Mesenteric fat pad (tissue), 1 donor: ENCODE results near the gene ZNF527. TPM values are rescaled to one million over a fixed set of nuclear protein-coding genes. Genes with fewer than 3 reads are reported as not detected.
"Not testable (repeated sequence)": the region's sequence is repeated elsewhere in the genome, so short reads cannot be mapped to it uniquely, and the experiment has no call there.

Experiments
- DNase-seq: peaks from one replicate; pipeline ENCODE4 v3.0.0-alpha.2; 2020; ENCODE audit warnings: low spot score
- long read RNA-seq: library from polyadenylated mRNA; unstranded; transcript quantifications from one replicate; pipeline ENCODE4 v2.0.0, GENCODE V29; 2020
- total RNA-seq: library from RNA; stranded (reverse); fragmentation: NEBNext Ultra II Directional; extraction: Animal tissue kit (Norgen Biotek cat#: 25700); gene quantifications from one replicate; pipeline ENCODE4 v1.2.1, GENCODE V29; 2021
- donor health status: DM: yes; HTN: yes; CAD: no.

Gene ZNF527
- total RNA-seq = 3.0 TPM
- long read RNA-seq, partial matches to known transcripts = 0 of 4 reads
- long read RNA-seq, other reads (novel, unspliced or antisense) = 0 of 4 reads

DNA sequence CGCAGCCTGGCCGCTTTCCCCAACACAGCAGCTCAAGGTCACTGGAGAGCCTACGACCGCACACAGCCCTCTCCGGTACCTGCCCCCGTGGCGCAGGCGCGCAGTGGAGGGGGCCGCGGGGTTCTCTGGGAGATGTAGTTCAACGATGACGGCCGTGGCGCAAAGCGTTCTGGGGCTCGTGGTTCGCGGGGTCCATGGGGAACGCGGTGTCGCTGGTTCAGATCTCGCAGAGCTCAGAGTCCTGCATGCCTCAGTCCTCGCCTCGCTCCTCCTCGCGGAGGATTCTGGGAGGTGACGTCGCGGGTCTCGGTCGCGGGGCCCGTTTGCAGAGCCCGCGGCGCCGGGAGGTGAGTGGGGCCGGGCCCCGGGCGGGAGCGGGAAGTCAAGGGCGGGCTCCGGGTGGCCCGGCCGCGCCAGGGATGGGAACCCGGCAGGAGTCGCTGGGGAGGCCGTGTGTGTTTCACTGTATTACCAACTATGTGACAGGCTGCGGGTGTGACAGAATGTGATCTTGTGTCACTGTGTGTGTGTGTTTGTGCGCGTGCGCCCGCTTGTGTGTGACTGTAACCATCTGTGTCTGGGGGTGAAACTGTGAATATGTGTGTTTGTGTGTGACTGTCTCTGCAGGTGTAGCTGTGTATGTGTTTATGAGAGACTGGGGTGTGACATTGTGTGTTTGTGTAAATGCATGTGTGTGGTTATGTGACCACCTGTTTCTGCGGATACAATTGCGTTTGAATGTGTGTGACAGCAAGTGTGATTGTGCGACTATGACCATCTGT lies at the start of gene ZNF527:
Gene ZNF527, plus strand, starts transcription at position 220 of the 782 bp plus-strand sequence. CDS start 3,100 bp downstream, outside the sequence.
- peak; percentile 99 for DNase-seq

GRCh38 chr19:37329686-37330085 lies 41.2 kb upstream of the ZNF527 start:
- DNase-seq = no peak

GRCh38 chr19:37332839-37333238 lies 38.1 kb upstream of the ZNF527 start:
- DNase-seq = no peak

DNA sequence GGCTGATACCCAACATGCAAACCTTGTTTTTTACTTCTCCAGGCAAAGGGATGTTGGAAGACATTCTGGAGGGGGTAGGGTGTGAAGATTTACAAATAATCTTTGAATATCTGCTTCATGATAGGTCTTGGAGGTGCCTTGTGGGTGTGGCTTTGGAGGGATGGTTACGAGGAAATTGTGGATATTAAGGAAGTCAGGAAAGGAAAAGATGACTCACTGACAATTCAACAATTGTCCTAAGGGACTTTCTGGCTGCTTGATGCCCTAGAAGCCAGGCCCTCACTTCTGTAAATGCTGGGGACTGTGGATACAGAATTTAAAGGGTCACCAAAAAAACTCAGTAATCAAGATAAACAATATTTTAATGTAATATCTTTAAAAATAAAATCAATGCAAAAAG lies 37.4 kb upstream of the ZNF527 start:
- no peak for DNase-seq

GRCh38 chr19:37334179-37335071 lies 36.5 kb upstream of the ZNF527 start:
- peak; percentile 94 for DNase-seq

- no peak for DNase-seq
Observed at GRCh38 chr19:37342753-37343152, 28.1 kb upstream of the ZNF527 start.

DNA sequence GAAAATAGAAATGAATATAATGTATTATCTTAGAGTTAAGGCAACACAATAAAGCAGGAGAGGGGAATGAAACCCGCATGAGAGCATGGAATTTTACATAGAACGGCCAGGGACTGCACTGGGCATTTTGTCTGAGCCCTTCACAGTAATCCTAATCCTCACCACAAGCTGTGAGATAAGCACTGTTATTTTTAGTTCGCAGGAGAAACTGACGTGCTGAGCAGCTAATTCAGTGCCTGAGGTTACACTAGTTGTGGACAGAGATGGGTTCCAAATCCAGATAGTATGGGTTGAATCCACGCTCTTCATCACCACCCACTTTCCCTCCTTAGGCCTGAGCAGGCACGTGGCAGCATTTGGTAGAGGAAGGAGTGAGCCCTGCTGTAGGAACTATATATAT lies 24.8 kb upstream of the ZNF527 start:
- no peak for DNase-seq

DNA sequence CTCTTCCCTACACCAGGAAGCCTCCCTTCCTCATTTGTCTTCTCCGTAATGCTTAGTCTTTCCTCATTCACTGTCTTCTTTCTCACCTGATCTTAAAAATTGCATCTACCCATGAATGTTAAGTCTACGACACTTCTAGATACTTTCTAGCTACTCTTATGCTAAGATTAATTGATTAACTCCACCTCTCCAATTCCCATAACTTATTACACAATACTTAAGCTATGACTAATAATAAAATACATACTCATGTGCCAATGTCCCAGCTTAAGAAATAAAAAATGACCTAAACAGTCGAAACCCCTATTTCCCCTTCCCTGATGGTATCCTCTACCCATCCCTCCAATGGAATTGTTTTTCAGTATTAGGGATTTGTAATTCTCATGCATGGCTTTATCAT lies 22.8 kb upstream of the ZNF527 start:
- DNase-seq = no peak

GRCh38 chr19:37353968-37354367 lies 16.9 kb upstream of the ZNF527 start:
- DNase-seq = no peak

DNA sequence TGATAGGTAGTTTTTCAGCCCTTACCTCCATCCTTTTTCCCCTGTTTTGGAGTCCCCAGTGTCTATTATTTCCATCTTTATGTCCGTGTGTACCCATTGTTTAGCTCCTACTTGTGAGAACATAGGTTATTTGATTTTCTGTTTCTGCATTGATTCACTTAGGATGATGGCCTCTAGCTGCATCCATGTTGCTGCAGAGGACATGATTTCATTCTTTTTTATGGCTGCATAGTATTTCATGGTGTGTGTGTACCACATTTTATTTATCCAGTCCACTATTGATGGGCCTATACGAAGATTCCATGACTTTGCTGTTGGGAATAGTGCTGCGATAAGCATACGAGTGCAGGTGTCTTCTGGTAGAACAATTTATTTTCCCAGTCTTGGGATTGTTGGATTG lies 15.0 kb upstream of the ZNF527 start:
- DNase-seq = no peak

GRCh38 chr19:37361994-37362393 lies 8.9 kb upstream of the ZNF527 start:
- DNase-seq = no peak

DNA sequence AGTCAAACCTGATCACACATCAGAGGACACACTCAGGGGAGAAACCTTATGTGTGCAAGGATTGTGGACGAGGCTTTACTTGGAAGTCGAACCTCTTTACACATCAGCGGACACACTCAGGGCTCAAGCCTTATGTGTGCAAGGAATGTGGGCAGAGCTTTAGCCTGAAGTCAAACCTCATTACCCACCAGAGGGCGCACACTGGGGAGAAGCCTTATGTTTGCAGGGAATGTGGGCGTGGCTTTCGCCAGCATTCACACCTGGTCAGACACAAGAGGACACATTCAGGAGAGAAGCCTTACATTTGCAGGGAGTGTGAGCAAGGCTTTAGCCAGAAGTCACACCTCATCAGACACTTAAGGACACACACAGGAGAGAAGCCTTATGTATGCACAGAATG lies 8.2 kb upstream of the ZNF527 start:
- DNase-seq = no peak

DNA sequence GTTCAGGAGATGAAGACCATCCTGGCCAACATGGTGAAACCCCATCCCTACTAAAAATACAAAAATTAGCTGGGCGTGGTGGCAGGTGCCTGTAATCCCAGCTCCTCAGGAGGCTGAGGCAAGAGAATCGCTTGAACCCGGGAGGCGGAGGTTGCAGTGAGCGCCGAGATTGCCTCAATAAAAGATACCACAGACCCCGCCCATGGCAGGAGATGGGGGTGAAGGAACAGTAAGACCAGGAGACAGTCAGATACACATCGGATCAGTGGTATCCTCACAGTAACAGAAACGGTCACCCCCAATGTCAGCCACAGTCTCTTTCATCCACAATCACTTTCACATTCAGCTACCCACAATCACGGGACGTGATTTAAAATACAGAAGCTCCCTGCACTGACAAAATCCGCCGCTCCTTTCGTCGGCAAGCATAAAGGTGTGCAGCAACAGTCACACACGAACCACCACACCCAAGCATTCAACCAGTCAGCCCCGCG lies 466 bp upstream of the ZNF527 start:
- DNase-seq = not testable (repeated sequence)

GRCh38 chr19:37389234-37389633 lies 18.3 kb downstream of the ZNF527 start:
- DNase-seq = no peak

GRCh38 chr19:37391399-37391798 lies 20.5 kb downstream of the ZNF527 start:
- not testable (repeated sequence) for DNase-seq

DNA sequence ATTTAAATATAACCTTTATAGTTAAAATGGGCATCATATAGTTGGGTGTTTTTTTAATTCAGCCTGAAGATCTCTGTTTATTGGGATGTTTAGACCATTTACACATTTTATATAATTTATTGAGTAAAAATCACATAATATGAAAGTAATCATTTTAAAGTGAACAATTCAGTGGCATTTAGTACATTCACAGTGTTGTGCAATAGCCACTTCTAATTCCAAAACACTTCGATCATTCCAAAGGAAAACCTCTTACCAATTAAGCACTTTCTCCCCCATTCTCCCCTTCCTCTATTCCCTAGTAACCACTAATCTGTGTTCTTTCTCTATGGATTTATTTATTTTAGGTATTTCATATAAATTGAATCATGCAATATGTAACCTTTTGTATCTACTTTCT lies 30.2 kb downstream of the ZNF527 start:
- no peak for DNase-seq

GRCh38 chr19:37403403-37403802 lies 32.5 kb downstream of the ZNF527 start:
- no peak for DNase-seq

DNA sequence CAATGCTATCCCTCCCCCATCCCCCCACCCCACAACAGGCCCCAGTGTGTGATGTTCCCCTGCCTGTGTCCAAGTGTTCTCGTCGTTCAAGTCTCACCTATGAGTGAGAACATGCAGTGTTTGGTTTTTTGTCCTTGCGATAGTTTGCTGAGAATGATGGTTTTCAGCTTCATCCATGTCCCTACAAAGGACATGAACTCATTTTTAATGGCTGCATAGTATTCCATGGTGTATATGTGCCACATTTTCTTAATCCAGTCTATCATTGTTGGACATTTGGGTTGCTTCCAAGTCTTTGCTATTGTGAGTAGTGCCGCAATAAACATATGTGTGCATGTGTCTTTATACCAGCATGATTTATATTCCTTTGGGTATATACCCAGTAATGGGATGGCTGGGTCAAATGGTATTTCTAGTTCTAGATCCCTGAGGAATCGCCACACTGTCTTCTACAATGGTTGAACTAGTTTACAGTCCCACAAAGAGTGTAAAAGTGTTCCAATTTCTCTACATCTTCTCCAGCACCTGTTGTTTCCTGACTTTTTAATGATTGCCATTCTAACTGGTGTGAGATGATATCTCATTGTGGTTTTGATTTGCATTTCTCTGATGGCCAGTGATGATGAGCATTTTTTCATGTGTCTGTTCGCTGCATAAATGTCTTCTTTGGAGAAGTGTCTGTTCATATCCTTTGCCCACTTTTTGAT lies 35.4 kb downstream of the ZNF527 start:
- not testable (repeated sequence) for DNase-seq

DNA sequence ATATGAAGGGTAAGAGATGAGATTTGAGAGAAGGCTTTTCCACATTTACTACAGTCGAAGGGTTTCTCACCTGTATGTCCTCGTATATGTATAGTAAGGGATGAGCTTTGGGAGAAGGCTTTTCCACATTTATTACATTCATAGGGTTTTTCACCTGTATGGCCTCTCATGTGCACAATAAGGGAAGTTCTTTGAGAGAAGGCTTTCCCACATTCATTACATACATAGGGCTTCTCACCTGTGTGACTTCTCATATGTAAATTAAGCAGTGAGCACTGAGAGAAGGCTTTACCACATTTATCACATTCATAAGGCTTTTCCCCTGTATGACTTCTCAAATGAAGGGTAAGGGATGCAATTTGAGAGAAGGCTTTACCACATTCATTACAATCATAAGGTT lies 41.8 kb downstream of the ZNF527 start:
- no peak for DNase-seq

DNA sequence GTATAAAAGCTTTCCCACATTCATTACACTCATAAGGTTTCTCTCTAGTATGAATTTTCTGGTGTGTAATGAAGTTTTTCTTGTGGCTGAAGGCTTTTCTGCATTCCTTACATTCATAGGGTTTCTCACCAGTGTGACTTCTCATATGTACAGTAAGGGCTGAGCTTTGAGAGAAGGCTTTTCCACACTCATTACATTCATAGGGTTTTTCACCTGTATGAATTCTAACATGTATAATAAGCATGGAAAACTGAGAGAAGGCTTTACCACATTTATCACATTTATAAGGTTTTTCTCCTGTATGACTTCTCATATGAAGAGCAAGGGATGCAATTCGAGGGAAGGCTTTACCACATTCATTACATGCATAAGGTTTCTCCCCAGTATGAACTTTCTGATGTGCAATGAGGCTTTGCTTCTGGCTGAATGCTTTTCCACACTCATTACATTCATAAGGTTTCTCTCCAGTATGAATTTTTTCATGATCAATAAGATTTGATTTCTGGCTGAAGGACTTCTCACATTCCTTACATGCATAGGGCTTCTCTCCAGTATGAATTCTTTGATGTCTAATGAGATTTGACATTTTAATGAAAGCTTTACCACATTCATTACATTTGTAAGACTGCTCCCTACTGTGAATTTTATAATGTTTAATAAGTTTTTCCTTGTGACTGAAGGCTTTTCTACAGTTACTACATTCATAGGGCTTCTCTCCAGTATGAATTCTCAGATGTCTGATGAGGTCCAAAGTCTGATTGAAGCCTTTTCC lies 42.6 kb downstream of the ZNF527 start:
- no peak for DNase-seq
